Kidney (tissue), 14 donors: ENCODE measurements around the gene CALU. TPM values are rescaled to one million over a fixed set of nuclear protein-coding genes. Genes with fewer than 3 reads are reported as not detected.

Experiments
- DNase-seq, 5 donors: peaks; one replicate each; pipeline ENCODE4 v3.0.0-alpha.2; 2013 to 2020
- FAIRE-seq: peaks from 2 replicates; lab custom pipeline; 2012; peaks lifted over from hg19 to GRCh38; lab: Jason Lieb, UNC
- H3K27ac ChIP-seq, 2 donors: one replicate each; pipeline ENCODE4 v1.7.0; 2013; ENCODE audit warnings: low read depth in 2 of 2, low read length in 2 of 2, inconsistent platforms in 1 of 2
- H3K27me3 ChIP-seq: one replicate; pipeline ENCODE4 v1.7.1; 2013; ENCODE audit warnings: low read length, inconsistent platforms; ENCODE audit not compliant: control insufficient read depth, insufficient read depth
- H3K36me3 ChIP-seq, 3 donors: one replicate each; pipeline versions ENCODE4 v1.7.0 to v1.7.1; 2013; ENCODE audit warnings: low read length in 3 of 3, control low read depth in 1 of 3, inconsistent platforms in 1 of 3; ENCODE audit not compliant: insufficient read depth in 3 of 3, control insufficient read depth in 2 of 3
- H3K4me1 ChIP-seq, 3 donors: one replicate each; pipeline versions ENCODE4 v1.7.0 to v1.7.1; 2013; ENCODE audit warnings: low read length in 3 of 3, inconsistent platforms in 1 of 3, low read depth in 1 of 3; ENCODE audit not compliant: control insufficient read depth in 2 of 3, insufficient read depth in 2 of 3
- H3K4me3 ChIP-seq, 3 donors: one replicate each; pipeline versions ENCODE4 v1.7.0 to v1.8.1; 2013; ENCODE audit warnings: low read length in 3 of 3, control low read depth in 1 of 3, inconsistent platforms in 1 of 3
- H3K9ac ChIP-seq, 3 donors: one replicate each; pipeline versions ENCODE4 v1.7.0 to v1.7.1; 2013; ENCODE audit warnings: low read length in 3 of 3, control low read depth in 1 of 3, inconsistent platforms in 1 of 3
- H3K9me3 ChIP-seq, 3 donors: one replicate each; pipeline versions ENCODE4 v1.7.0 to v1.7.1; 2013; ENCODE audit warnings: low read length in 3 of 3, control low read depth in 1 of 3, inconsistent platforms in 1 of 3; ENCODE audit not compliant: control insufficient read depth in 2 of 3, insufficient read depth in 1 of 3
- intact Hi-C: fragments of 100-400 bp; cut with DNase I; formaldehyde crosslinking; loops from one replicate; pipeline ENCODE4 v1.11.1; 2022
- polyA plus RNA-seq: library from polyadenylated mRNA; stranded (reverse); fragments of 350-450 nt; fragmentation: Illumina TruSeq; extraction: RNeasy Lipid Tissue Mini Kit (QIAGEN cat#74804); gene quantifications from one replicate; pipeline ENCODE4 v1.2.3, GENCODE V29; 2014; ENCODE audit warnings: low read depth, low replicate concordance; ENCODE audit not compliant: insufficient read depth
- total RNA-seq: library from RNA; stranded (reverse); fragmentation: NEBNext Ultra II Directional; extraction: Animal tissue kit (Norgen Biotek cat#: 25700); gene quantifications from one replicate; pipeline ENCODE4 v1.2.1, GENCODE V29; 2021
- TF ChIP-seq, protein P1 (sequence below): IDR thresholded peaks from 3 replicates; pipeline ENCODE4 v1.5.1; 2012; ENCODE audit warnings: mild to moderate bottlenecking, moderate library complexity, borderline replicate concordance; ENCODE audit not compliant: insufficient read depth; ENCODE audit errors: extremely low read depth
- donor health status: control.
- donor health status: control.
- donor health status: control.
- donor health status: control.
- donor health status: control.
- donor health status: DM: yes; HTN: yes; CAD: no.
- donor health status: Normal renal cell carcinoma (clear cell type).

Gene CALU
- total and polyA plus RNA-seq, 2 donors from 2014 or later = 32.9 to 75.1 TPM

DNA sequence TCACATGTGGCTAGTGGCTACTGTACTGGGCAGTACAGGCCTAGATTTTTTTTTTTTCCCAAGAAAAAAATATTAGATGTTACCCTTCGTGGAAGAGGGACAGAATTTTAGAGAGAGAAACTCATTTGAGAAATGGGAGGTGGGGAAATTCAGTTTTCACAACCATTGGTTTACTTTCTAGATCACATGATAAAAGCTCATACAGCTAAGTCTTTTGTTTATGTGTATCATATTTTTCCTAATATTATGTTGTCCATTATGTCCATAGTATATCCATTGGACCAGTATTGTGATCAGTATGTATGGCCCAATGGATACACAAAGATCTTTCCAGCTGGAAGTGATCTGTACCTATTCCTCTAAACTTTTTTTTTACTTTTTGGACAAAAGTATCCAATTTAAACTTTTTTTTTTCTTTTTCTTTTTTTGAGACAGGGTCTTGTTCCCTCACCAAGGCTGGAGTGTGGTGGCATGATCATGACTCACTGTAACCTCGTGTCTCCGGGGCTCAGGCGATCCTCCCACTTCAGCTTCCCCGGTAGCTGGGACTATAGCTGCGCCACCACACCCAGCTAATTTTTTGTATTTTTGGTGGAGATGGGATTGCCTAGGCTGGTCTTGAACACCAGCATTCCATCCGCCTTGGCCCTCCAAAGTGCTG is 4.1 kb downstream of the CALU start:
- Histone ChIP-seq H3K4me1 (peaks cover 2 to 18% (median 10%) of the 10 kb centered on the region in 3 donors), H3K4me3 (no peak overlapping the region), H3K27me3 (no peaks in the 10 kb centered on the region), H3K36me3 (no peaks in the 10 kb centered on the region), H3K9ac (no peak overlapping the region), H3K27ac (no peak overlapping the region), H3K9me3 (no peaks in the 10 kb centered on the region)
- TF ChIP-seq, protein P1, sequence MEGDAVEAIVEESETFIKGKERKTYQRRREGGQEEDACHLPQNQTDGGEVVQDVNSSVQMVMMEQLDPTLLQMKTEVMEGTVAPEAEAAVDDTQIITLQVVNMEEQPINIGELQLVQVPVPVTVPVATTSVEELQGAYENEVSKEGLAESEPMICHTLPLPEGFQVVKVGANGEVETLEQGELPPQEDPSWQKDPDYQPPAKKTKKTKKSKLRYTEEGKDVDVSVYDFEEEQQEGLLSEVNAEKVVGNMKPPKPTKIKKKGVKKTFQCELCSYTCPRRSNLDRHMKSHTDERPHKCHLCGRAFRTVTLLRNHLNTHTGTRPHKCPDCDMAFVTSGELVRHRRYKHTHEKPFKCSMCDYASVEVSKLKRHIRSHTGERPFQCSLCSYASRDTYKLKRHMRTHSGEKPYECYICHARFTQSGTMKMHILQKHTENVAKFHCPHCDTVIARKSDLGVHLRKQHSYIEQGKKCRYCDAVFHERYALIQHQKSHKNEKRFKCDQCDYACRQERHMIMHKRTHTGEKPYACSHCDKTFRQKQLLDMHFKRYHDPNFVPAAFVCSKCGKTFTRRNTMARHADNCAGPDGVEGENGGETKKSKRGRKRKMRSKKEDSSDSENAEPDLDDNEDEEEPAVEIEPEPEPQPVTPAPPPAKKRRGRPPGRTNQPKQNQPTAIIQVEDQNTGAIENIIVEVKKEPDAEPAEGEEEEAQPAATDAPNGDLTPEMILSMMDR = no peak
- no peak for FAIRE-seq
- intact Hi-C loops = no loop called here
- DNase-seq = no peak

DNA sequence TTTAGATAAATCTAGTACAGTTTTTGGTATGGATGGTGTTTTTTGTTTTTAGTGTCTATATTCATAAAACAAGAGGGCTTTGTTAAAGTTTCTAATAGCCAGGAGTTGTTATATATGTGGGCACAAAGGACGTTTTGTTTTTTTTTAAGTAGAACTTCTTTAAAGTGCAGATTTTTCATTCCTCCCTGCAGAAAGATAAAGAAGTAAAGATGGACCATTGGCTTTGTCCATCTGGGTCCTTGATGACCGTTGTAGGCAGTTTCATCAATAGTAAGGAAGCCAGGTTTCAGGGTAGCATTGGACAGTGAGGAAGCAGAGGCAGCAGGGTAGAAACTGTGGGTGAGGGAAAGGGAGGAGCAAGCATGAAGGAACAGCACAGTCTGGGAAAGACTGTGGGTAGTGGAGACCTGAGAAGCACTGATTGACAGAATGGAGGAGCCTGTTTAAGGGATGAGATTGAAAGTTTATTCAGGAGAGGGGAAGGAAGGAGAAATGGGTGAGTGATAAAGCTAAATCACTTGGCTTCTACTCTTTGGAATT is 5.3 kb downstream of the CALU start:
- no peak overlapping the region for H3K27ac ChIP-seq
- no peak overlapping the region for H3K4me3 ChIP-seq
- no peaks in the 10 kb centered on the region for H3K27me3 ChIP-seq
- no peaks in the 10 kb centered on the region for H3K9me3 ChIP-seq
- no peak overlapping the region for H3K9ac ChIP-seq
- intact Hi-C loops = no loop called here
- FAIRE-seq (no peak), DNase-seq (no peak)
- peaks cover 2 to 14% (median 10%) of the 10 kb centered on the region in 3 donors for H3K4me1 ChIP-seq
- TF ChIP-seq, protein P1 = no peak
- H3K36me3 ChIP-seq = peaks cover 2 to 10% (median 4%) of the 10 kb centered on the region in 3 donors

DNA sequence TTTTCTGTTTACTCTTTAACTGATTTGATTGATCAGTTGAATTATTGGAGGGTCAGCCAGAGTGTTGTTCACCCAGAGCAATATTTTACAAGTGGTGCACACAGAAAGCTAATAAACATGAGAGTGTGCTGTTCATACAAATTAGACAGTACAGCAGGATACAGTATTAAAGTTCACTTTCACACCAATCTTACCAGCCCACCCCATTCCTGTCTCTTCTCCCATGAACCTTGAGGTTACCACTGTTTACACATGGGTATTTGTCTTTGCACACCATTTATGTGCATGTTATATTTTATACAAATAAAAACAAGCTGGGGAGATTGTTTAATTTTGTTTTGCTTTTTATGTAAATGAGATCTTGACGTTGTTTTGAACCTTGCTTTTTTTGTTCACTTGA is 6.5 kb downstream of the CALU start:
- H3K36me3 ChIP-seq = peaks cover 2 to 14% (median 6%) of the 10 kb centered on the region in 3 donors
- TF ChIP-seq, protein P1 = no peak
- no peak for FAIRE-seq
- no peaks in the 10 kb centered on the region for H3K27me3 ChIP-seq
- no peak overlapping the region for H3K4me3 ChIP-seq
- no peak overlapping the region for H3K9ac ChIP-seq
- intact Hi-C loops = no loop called here
- no peaks in the 10 kb centered on the region for H3K9me3 ChIP-seq
- no peak for DNase-seq
- no peak overlapping the region for H3K27ac ChIP-seq
- peaks cover 0 to 7% (median 0%) of the 10 kb centered on the region in 3 donors for H3K4me1 ChIP-seq
